Epidermal melanocyte (primary cell): ENCODE data around the gene VPS37C.

Source experiments
- DNase-seq: peaks from one replicate; pipeline ENCODE4 v3.0.0; 2011; ENCODE audit warnings: low spot score; ENCODE audit not compliant: insufficient read length

Gene VPS37C

DNA sequence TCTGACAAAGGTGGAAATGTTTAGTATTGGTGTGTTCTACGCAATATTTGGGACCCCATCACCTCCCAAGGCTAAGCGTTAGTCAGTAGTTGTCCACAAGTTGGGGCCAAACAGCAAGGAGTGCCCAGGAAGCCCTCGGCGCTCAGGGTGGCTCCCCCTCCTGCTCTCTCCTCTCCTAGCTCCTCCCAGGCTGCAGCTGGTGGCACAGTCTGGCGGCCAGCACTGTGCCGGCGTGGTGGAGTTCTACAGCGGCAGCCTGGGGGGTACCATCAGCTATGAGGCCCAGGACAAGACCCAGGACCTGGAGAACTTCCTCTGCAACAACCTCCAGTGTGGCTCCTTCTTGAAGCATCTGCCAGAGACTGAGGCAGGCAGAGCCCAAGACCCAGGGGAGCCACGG, 42.2 kb downstream of the VPS37C start:
- DNase-seq, result no peak

DNA sequence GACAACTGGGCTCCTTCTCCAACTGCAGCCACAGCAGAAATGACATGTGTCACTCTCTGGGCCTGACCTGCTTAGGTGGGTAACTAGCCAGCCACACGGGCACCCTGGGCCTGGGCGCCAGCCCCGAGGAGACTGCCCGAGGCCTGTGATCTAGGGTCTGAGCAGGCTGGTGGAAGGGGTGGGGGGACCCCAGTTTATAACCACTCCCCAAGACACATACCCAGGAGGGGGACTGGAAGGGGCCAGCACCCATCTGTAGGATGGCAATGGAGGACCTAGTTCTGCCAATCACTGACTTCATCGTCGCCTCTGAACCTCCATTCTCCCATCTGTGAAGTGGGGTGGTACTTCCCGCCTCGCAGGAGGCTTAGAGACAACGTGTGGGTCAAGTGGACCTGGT, 42.8 kb downstream of the VPS37C start:
- DNase-seq, result no peak

DNA sequence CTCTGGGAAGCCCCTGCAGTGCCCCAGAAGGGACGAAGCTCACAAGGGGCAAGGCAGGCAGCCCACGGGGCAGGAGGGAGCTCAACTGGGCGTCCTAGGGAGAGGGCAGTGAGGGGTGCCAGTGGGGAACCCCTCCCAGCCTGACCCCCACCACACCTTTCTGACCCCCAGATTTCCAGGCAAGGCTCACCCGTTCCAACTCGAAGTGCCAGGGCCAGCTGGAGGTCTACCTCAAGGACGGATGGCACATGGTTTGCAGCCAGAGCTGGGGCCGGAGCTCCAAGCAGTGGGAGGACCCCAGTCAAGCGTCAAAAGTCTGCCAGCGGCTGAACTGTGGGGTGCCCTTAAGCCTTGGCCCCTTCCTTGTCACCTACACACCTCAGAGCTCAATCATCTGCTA, 43.2 kb downstream of the VPS37C start:
- no peak for DNase-seq

DNA sequence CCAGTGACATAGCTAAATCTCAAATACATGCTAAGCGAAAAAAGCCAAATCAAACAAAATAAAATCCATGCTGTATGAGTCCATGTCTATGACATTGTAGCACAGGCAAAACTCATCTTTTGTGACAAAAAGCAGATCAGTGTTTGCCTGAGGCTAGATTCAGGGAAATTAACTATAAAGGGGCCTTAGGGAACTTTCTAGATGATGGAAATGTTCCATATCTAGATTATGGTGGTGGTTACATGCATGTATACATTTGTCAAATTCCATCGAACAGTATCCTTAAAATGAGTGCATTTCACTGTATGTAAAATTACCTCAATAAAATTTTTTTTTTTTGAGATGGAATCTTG, 44.1 kb downstream of the VPS37C start:
- DNase-seq, result no peak

DNA sequence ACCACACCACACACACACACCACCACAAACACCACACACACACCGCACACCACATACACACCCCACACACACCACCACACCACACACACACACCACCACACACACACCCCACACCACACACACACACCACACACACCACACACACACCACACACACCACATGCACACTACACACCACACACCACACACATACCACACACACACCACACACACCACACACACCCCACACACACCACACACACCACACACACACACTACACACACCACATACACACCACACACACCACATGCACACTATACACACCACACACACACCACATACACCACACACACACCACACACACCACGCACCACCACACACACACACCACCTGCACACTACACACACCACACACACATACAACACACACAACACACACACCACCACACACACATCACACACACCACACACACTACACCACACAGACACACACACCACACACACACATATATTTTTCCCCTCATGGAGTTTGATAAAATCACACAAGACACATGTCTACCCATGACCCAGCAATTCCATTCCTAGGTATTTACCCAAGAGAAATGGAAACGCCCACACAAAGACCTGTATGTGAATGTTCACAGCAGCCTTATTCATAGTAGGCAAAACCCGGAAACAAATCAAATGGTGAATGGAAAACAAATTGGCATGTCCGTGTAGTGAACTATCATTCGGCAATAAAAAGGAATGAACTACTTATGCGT, 44.6 kb downstream of the VPS37C start:
- no peak for DNase-seq

DNA sequence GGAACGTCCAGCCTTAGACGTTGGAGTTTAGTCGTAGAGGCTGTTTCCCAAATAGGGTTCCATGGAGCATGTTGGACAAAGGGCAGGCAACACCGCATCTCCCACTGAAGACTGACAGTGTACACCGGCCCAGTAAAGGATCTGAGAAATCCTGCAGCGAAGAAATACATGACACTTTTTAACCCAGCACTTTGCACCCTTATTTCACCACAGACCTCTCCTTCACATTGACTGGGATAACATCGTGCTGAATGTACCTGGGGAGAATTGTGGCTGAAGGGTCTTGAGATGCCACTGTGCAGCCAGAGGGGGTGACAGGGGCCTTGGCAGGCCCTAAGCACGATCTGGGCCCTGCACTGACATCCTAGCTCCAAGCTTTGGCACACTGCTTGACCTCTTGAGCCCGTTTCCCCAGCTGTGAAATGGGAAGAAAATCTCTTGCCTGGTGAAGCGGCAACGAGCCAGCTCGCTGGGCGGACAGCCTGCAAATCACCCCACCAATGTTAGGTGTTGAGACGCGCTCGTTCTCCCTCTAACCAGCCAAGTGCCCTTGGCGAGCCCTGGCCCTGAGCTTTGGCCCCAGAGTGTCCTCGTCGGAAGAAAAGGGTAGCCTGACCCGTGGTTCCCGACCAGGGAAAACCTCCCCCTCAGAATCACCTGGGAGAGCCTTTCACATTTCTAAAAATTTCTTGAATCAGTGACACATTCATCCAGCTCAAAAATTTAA, 45.6 kb downstream of the VPS37C start:
- DNase-seq, result no peak

DNA sequence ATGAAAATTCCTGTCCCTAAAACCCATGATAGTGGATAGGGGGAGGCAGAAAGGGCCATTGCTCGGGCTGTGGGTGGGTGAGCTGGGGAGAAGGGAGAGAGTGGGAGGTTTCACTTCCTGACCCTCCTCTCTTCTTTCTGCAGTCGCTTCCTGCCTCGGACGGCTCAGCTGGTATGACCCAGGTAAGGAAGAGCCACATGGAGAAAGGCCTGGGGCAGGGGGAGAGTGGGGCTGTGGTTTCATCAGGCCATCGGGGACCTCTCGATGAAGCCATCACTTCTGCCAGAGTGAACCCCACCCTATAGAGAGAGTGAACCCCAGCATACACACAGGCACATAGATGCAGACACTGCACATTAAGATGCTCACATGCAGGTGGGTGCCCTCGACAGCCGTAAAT, 46.3 kb downstream of the VPS37C start:
- no peak for DNase-seq

DNA sequence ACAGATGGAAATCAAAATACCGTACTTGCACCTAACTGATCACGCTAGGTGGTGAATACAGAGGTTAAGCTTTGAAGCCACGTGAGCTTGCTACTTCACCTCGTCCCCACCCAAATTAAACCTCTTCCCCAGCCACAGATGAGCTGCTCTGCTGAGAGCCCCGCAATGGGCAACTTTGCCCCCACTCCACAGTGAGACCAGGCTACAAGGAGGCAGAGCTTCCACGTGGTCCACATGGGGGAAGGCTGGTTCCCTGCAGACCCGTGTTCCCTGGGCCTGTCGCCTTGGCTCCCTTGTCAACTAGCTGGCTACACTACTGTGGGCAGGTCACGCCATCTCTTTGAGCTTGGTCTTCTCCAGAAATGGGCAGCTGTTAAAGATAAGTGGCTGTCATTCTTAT, 48.0 kb downstream of the VPS37C start:
- no peak for DNase-seq

DNA sequence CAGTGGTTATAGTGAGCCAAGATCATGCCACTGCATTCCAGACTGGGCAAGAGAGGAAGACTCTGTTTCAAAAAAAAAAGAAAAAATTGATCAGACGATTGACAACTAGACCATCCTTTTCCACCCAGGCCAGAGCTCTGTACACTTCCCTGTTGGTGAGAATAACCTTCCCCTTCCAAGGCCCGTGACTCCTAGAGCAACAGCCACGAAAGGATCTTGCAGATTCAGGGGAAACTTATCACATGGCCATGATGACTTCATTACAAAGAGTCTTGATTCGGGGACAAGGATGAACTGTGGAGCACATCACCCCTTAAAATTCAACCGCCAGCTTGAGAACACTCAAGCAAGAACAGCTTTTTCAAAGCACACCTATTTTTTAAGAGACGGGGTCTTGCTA, 48.7 kb downstream of the VPS37C start:
- DNase-seq, result no peak

DNA sequence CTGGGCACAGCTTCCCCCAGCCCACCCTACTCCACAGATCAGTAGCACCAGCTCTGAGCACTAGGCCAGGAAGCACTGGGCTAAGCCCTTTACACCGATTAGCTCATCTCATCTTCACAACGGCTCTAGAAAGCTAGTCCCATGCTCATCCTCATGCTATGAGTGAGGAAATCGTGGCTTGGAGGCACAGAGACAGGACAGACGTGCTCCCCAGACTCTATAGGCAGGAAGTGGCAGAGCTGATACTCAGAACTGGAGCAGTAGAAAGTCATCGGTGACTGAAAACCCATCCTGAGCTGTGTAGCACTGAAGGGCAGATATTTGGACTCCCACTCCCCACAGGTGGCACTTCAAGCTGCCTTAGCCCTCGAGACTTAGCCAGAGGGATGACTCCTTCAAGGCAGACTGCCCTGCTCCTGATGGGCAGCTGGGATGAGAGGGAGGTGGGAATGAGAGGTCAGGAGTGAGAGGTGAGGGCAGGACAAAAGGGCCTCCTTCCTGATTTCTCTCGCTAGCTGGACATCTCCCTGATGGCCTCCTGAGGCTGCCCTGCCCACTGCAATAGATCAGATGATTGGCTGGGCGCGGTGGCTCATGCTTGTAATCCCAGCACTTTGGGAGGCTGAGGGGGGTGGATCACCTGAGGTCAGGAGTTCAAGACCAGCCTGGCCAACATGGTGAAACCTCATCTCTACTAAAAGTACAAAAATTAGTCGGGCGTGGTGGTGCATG, 49.3 kb downstream of the VPS37C start:
- DNase-seq, result no peak

DNA sequence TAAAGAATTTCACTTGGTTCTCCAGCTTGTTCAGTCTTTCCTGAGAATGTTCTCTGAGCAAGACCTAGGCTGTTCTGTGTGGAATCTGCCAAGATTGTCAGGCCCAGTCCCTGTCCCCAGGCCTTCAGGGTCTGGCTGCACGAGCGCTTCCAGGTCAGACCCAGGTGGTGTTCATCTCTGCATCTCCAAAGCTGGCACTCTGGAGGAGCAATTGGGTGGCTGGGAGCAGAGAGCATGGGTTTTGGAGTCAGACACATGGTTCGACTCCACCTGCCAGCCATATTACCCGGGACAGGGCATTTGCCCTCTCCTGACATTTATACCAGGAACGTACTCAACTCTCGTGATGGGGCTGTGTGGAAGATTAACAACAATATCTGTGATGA, 50.2 kb downstream of the VPS37C start:
- DNase-seq, result no peak

DNA sequence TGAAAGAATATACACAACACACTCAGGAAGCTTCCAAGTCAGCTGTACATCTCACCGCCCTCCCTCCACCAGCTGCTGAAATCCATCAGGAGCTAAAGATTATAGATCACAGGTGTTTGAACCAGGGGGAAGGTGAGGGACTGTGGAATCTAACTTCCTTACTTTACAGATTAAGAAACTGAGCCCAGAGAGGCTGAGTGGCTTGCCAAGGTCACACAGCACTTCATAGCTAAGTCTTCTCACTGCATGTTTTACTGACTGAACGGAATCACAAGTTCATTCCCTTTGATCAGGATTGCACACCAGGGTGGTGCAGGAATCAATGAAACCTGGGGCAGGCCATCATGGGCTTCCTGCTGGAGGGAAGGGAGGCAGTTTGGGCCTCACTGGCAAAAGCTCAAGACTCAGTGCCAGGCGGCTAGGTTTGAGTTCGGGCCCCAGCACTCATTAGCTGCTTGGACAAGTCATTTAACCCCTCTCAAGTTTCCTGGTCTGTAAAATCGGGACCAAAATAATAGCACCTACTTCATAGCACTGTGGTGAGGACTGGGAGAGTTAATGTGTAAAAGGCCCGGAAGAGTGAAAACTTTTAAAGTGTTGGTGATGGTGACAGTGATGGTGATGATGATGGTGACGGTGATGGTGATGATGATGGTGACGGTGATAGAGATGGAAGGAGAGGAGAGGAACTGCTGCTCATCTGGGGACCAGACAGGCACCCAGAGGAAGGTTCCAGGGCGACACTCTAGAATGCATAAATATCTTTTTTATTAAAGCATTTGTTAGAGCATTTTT, 50.8 kb downstream of the VPS37C start:
- peak; percentile 2 for DNase-seq

DNA sequence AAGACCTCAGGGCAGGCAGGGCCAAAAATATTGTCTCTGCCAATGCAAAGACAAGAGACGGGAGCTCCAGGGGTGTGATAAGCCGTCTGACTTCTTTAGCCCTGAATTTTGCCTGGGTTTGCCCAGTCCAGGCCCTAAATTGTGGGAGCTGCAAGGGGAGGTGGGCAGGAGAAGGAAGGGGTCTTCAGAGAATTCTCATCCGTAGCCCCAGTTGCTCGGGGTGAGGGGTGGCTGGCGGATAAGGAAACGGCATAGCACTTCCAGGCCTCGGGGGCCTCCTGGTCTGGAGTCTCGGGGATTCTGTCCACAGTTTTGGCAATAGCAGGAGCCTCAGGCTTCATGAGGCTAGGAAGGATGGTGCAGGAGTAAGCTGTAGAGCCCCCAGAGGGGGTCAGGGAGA, 51.6 kb downstream of the VPS37C start:
- no peak for DNase-seq

DNA sequence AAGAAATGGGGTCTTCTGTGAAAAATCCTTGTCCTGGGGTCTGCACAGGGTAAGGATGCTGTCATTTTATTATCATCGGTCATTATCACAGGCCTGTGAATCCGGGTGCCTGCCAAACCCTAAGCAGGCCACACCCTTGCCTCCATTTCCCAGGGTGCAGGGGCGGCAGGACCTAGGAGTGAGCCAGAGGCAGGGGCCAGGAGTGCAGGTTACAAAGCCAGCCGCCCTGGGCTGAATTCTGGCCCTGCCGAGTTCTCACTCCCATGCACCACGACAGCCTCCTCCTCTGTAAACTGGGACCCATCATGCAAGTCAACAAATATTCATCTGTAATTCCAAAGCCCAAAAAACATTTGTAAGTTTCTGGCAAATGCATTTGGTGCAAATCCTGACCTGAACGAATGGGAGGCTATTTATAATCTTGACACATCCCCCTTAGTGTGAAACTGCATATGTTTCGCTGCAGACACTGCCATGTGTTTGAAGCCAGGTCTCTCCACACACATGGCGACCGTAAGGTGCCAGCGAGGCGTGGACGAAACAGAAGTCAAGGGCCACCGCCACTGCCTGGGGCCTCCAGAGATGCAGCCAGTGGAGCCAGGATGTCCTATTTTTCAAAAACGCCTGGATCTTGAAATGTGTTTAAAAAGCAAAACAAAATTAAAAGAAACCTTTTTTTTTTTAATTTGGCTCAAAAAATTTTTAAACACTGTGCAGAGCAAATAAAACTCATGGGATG, 52.2 kb downstream of the VPS37C start:
- no peak for DNase-seq

DNA sequence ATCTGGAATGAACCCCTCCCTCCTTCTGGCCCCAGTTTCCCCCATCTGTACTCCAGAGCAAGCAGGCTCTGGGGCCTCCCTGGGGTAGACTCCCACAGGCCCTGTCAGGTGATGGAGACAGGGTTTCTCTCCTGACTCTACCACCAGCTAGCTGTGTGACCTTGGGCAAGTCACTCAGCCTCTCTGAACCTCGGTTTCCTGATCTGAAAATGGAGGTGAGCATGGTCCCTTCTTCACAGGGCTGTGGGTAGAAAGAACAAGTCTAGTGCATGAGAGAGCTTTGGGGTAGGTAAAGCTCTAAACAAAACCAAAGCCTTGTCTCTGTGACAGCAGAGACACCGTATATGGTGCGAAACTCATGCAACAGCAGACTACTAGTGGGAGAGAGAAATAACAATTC, 53.3 kb downstream of the VPS37C start:
- no peak for DNase-seq

DNA sequence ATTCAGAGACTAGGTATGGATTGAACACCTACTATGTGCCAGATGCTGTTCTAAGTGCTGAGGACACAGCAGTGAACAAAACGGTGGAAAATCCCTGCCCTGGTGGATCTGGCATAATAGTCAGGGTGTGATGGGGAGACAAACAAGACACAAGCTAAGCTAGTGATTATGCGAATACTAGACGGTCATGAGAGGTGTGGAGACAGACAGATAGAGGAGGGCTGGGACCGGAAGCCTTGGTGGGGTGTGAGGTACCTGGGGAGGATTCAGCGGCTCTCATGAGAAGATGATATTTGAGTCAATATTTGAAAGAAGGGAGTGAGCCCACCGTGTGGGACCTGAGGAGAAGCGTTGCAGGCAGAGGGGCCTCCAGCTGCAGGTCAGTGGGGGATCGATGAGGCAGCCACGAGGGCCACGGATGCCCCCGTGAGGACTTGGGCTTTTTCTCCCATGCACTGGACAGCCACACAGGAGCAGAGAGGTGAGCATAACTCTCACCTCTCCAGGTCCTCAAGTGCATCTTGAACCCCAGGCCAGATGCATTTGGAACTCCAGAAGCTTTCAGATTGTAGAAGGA, 54.2 kb downstream of the VPS37C start:
- DNase-seq, result no peak

DNA sequence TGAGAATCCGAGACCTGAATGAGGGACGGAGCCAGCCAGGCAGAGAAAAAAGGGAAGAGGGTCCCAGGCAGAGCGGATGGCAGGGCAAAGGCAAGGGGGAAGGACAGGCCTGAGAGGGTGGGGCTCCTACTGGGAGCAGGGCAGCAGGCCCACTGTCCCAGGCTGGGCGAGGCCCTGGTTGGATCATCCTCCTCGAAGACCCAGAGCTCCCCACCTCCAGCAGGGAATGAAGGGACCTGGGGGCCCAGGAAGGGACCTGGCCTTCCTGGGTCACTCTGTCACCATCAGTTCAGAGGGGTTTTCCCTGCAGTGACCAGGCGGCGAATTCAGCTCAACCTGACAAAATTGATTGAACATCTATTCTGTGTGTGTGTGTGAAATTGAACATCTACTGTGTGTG, 54.9 kb downstream of the VPS37C start:
- DNase-seq, result no peak

DNA sequence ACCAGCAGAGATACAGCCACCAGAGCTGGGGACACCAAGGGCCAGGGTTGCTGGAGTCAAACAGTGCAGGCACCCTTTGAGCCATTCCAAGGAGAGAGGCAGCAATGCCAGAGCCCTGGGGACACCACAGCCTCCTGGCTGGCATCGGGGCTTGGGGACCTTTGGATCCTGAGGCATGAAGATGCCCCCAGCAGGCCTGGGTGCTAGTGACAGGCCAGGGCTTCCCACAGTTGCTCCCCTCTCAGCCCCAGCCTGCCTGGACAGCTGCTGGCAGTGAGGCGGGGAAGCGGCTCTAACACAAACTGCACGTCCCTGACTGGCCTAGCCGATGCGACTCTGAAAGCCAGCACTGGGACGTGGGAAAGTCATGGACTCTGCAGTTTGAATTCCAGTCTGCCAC, 56.3 kb downstream of the VPS37C start:
- no peak for DNase-seq

DNA sequence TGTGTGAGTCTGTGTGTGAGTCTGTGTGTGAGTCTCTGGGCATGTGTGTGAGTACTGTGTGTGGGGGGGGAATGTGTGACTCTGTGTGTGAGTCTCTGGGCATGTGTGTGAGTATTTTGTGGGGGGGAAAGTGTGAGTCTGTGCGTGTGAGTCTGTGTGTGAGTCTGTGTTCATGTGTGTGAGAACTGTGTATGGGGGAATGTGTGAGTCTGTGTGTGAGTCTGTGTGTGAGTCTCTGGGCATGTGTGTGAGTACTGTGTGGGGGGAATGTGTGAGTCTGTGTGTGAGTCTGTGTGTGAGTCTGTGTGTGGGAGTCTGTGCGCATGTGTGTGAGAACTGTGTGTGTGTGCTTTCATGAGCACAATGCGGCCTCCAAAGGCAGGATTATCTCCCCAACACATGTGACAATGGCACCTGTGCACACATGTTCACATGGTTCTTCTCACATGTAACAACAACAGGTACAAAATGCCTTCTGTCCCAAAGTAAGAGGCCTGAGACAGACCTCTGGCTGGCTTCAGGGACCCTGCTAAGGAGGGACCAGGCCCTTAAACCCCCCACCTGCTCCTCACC, 57.3 kb downstream of the VPS37C start:
- DNase-seq, result no peak
